Right hindlimb (tissue), 1 donor: Measurements from ENCODE around the gene PDE1C.

Experiments
- DNase-seq: peaks from one replicate; pipeline ENCODE4 v3.0.0-alpha.2; 2018

Gene PDE1C

GRCh38 chr7:31986878-31987518 is 83.2 kb downstream of the PDE1C start:
- no peak for DNase-seq

DNA sequence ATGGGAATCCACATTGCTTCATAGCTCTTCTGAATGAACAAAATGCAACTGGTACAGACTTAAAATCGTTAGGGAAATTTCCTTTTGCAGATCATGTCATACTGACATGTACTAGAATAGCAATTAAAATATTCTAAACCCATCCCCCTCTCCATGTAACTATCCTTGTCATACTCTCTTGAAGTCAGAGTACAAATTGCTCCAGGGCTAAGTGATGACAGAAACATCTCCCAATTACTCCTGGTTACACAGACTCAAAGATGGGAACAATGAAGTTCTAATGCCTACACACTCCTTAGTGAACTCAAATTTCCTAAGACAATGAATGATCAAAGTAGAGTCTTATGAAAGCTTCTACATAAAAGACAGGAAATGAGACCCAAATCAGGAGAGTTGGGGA is 87.2 kb downstream of the PDE1C start:
- DNase-seq: no peak

DNA sequence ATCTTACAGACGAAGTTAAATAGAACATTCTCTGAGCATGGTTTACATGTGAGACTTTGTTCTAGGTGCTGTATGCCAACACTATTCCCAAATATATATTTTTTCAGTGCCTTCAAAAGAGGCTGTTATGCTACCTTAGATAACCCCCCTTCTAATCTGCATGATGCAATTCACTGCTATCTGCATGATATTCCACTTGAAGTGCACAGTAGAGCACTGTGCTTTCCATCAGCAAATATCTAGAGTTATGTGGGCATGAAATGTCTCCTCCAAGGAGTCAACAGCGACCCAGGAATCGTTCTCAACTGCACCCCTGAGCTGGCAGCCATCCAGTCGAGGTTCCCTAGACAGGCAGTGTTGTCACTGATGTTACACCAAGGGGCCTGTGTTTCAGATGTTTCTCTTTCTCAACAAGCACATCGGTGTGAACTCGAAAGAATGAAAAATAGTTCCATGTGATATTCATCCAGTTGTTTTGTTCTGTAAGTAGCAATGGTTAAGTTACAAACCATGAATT is 88.3 kb downstream of the PDE1C start:
- no peak for DNase-seq

DNA sequence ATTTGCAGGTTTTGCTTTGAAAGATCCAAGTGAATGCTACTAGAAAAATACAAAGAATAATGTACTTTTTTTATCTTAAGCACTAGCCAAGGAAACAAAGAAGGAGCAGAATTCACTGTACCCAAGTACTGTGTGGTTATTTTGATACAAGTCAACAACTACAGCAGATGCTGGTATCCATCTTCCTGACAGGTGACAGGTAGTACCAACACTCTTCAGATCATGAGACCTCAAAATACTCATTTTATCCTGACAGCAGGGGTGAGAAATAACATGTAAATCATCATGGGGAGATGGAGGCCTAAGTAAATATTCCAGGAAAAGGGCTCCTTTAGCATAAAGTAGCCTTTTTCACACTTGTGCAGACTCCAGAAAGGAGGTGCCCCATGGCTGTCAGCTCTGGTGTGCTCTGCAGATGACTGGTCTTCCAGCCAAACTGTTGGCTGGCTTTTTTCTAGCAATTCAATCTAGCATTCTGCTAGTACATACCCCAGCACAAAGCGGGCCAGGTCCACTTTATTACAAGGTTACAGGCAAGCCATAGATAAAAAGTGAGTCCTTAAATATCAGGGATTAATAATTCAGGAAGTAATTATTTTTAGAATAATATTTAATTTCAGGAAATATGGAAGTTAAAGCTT is 90.4 kb downstream of the PDE1C start:
- DNase-seq: no peak

DNA sequence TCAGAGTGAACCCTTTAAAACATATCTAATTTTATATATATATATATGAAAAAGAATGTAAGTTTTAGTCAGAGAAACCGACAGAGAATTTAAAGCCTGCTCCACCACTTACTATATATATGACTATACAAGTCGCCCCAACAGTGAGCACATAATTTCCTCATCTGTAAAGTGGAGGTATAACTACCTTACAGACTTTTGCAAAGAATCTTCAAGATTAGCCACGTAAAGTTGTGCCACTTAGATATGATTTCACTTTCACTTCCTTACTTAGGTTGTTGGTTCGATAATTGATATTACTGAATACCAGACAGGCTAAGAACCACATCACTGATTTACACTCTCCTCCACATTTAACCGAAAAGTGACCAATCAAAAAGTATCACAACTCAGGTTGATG is 94.7 kb downstream of the PDE1C start:
- no peak for DNase-seq

DNA sequence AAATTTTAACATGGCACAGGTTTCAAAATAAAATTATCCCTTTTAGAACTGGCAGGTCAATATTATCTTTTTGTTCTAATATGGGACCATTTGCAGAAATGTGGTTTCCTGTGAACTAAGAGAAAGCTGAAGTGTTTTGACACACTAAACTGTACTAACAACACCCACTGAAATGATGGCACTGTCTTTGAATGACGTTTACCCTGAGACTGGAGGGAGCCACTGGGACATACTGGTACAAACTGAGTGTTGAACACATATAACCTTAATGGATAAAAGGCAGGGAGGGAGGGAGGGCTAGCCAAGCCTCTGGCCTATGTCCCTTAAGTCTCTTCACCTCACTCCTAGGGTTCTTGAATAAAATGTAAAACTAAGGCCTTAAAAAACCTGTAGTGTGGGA is 95.9 kb downstream of the PDE1C start:
- DNase-seq: no peak

DNA sequence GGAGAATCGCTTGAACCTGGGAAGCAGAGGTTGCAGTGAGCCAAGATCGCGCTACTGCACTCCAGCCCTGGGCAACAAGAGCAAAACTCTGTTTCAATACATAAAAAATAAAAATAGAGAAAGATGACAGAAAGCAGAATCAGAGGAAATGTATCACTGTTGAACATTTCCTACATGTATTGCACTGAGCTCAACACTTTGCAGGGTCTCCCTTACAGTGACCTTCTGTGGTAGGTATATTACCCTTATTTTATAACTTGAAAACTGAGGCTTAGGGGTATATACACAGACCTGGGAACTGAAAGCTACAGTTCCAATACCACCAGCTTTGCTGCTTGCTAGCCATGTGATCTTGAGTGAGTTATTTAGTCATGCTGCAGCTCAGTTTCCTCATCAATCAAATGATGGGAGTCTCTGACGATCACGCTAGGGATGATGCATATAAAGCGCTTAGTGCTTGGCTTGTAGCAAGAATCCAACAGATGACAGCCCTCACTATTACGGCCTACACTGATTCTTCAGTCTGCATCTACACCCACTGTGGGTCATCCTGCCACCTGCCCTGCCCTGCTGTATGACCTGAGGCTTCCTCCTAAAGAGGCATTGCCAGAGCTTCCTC is 99.0 kb downstream of the PDE1C start:
- DNase-seq: no peak

DNA sequence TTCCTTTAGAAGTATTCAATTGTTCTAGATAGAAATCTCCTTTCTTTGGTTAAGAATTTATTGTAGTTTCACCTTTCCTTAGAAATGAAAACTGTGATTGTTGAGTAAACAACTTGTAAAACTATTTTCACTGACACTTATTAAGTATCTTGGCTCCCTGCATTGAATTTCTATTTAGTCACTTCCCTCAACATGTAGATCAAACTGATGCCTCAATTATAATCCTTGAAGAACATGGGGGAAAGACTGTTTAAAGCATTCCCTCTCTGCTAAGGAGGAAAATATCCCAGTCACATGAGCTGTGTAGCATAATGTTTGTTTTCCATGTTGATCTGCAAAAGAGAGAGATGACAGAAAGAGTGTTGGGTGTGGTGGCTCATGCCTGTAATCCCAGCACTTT is 99.7 kb downstream of the PDE1C start:
- DNase-seq: no peak

DNA sequence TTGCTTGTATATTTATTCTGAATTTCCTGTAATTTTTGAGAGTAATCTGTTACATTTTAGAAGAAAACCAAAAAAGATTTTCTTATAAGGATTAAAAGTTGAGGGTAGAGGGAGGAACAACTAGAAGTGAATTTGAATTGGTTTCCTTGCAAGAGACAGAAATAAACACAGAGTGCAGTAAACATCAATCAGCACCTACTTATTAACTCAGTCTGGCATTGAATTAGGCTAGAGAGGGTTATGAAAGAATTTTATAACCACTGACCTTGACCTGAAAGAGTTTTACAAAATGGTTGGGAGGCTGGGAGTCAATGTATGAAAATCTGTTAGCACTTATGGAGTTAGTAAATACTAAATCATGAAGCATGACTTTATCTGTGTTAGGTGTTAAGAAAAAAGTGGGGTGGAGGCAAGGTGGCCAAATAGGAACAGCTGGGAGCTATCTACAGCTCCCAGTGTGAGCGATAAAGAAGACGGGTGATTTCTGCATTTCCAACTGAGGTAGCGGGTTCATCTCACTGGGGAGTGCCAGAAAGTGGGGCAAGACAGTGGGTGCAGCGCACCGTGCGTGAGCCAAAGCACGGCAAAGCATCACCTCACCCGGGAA is 106.5 kb downstream of the PDE1C start:
- DNase-seq: no peak

- DNase-seq: no peak
These were observed 108.0 kb downstream of the PDE1C start for GRCh38 chr7:31962246-31962645.

DNA sequence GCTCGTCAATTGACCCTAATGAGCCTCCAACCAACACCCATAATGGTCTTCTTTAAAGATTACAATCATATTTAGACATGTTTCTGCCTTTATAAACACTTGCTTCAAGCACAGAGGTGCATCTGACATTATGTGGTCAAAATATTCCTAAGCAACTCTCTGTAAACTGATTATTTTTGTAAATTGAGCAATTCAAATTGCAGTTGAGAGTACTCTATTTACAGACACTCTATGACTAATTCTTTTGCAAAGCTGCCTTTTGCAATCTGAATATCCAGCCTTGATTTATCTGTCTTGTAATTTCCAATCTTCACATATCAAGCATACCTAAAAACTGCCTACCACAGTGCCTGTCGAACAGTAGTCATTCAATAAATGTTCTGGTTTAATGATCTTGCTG is 112.0 kb downstream of the PDE1C start:
- no peak for DNase-seq

DNA sequence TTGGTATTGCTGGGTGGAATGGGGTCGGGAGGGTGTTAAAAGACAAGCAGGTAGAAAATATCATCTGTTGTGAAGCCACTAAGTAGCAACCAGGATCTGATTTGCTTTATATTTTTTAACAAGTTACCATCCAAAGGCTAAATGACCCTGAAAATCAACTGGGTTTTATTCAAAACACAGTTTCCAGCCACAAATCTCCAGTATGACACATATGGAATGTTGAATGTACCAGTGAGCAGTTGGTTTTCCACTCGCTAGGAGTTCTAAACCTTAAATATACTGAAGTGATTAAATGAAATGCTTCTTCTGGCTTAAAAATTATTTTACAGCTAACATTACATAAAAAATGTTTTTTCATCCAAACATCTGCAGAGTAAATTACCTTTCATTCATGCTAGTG is 112.5 kb downstream of the PDE1C start:
- DNase-seq: no peak

DNA sequence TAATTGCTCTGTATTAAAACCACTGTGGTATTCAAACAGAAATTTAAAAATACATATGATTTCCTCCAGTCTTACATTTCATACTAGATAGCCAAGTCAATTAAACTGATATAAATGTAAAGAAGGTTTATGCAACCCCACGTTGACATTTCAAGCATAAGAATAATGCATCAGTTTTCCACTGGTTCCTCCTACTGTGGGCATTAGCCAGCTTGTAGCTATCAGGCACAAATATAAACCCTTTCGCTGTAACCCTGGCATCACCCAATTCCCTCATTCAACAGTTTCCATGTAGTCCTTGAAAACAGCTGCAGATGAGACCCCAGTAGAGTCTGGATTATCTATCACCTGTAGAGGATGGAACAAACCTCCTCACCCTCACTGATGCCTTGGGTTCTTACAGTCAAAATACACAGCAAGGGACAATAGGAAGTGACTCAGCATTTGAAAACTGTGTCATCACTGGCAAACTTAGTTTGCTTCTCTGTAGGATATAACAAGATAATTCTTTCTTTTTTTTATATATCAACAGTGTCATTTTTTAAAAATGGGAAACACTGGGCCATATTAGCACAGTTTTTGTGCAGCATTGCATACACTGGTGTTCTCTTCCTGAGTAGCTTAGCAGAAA is 113.0 kb downstream of the PDE1C start:
- no peak for DNase-seq

- DNase-seq: no peak
These were observed 114.6 kb downstream of the PDE1C start for GRCh38 chr7:31955641-31956040.

GRCh38 chr7:31955021-31955420 is 115.2 kb downstream of the PDE1C start:
- no peak for DNase-seq

DNA sequence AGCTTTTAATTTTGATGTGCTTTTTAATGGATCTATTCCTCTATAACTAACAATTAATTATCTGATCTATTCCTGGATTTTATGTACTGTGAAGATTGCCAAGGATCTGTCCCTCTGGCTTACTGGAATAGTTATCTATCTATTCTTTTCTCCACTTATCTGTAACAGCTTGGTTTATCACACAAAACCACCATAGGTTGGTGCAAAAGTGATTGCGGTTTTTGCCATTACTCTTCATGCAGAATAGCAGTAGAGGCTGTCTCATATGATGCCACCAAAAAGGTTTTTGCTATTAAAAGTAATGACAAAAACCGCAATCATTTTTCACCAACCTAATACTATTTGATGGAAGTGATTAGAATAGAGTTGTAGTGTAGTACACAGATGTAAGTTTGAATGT is 115.7 kb downstream of the PDE1C start:
- no peak for DNase-seq

- DNase-seq: no peak
These were observed 116.8 kb downstream of the PDE1C start for GRCh38 chr7:31953432-31953831.

DNA sequence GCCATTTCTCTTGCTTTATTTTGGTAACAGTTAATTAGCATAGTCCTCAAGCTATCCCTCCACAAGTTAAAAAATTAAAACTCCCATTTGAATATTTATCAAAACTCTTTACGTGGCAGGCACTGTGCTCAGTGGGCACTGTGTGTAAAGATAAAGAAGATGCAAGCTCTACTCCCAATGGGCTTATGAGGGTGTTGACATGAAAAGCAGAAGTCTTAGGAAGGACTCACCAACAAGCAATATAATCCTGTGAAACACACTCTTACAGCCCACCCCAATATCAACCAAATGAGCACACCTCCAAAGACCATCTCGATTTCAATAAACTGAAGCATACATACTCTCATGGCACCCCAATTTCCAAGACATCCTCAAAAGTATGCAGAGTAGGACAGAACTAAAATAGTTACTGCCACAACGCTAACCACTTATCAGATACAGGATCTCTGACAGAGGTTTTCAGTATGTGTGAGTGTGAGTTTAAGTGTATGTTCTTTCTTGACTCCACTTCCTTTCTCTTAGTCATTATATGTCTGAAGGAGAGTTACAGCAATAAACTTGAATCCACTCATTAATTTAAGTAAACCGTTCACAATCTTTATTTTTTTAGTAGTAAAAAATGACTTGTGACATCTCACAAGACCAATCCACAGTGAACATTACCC is 120.0 kb downstream of the PDE1C start:
- DNase-seq: no peak

GRCh38 chr7:31948029-31948428 is 122.2 kb downstream of the PDE1C start:
- no peak for DNase-seq

DNA sequence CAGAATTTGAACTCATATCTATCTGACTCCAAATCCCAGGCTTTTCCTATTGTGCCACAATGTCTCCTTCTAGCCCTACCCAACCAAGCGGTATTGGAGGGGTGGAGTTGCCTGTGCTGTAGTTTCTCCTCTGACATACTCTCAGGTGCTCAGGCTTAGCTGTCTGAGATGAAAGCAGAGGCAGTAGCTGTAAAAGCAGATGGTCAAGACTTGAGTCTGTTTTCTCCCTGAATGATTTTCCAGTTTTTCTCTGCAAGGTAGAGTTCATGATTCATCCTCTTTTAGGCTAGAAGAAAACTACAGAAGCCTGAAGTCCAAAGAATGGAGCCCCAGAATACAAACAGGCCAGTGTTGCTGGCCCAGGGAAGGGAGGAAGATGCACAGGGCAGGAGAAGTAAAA is 130.0 kb downstream of the PDE1C start:
- DNase-seq: no peak

GRCh38 chr7:31939076-31939475 is 131.1 kb downstream of the PDE1C start:
- DNase-seq: no peak

DNA sequence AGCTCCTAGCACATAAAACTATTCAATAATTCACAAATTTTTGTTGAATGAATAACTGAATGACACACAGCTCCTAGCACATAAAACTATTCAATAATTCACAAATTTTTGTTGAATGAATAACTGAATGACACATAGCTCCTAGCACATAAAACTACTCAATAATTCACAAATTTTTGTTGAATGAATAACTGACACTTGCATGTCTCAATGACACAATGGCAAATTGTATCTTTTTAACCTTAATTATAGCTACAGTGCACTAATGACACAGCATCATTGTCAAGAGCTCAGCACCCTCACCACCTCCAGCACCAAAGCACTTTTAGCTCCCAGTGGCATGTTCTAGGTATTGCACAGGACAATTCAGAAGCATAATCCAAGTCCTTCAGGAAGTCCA is 131.6 kb downstream of the PDE1C start:
- no peak for DNase-seq

GRCh38 chr7:31937982-31938381 is 132.2 kb downstream of the PDE1C start:
- DNase-seq: no peak
